NT2/D1 (cell line): ENCODE measurements around the gene FKBP14.

Experiments
- SUZ12 ChIP-seq: IDR thresholded peaks from 2 replicates; pipeline ENCODE4 v1.6.1; 2011; ENCODE audit not compliant: insufficient read length, insufficient read depth; ENCODE audit errors: extremely low read depth
- YY1 ChIP-seq: IDR thresholded peaks from 2 replicates; pipeline ENCODE4 v1.6.1; 2011; ENCODE audit not compliant: insufficient read length, insufficient read depth
- ZNF274 ChIP-seq: IDR thresholded peaks from 2 replicates; pipeline ENCODE4 v1.6.1; 2011; ENCODE audit warnings: mild to moderate bottlenecking, low read depth, low read length

- TF ChIP-seq YY1 (no peak), ZNF274 (no peak), SUZ12 (no peak)
Observed at GRCh38 chr7:30062587-30062986, 36.1 kb upstream of the FKBP14 start.
